ENCODE data around the gene GRHL1. TPM values are rescaled to one million over a fixed set of nuclear protein-coding genes. Genes with fewer than 3 reads are reported as not detected.

GRHL1 gene
- total and polyA plus RNA-seq, 2 donors: 2.8 to 15.9 TPM

DNA sequence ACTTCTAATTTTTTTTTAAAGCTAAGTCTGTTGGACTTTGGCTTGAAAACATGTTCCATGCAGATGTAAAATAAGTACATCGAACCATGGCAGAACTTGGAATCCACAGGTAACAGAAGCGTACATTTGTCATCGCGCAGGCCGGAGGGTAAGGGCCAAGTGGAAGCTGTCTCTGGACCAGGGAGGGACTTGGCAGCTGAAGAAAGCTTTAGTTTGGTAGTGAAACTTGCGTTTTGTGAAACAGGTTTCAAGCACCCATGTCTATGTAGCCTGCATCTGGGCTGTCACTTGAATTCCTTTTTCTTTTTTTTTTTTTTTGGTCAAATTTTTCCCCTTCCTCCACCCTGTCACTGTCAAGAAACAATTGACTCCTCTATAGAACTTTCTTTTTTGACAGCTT is 20.4 kb downstream of the GRHL1 start:
- no peak for DNase-seq (ENCODE audit: extremely low spot score)
- WGBS: 91% methylated on average over 6 of the region's 6 CpGs
- H3K4me1 ChIP-seq (ENCODE audit: insufficient read depth): no peaks in the 10 kb centered on the region
- no peak overlapping the region for H3K4me3 ChIP-seq (ENCODE audit: low read depth, low read length)
- H3K36me3 ChIP-seq (ENCODE audit: insufficient read depth): no peaks in the 10 kb centered on the region
- H3K27ac ChIP-seq (ENCODE audit: low read depth): no peak overlapping the region

- Histone ChIP-seq H3K27ac (ENCODE audit: low read depth) (no peak overlapping the region), H3K36me3 (ENCODE audit: insufficient read depth) (no peaks in the 10 kb centered on the region), H3K4me1 (ENCODE audit: insufficient read depth) (no peaks in the 10 kb centered on the region), H3K4me3 (ENCODE audit: low read depth, low read length) (no peak overlapping the region)
- no peak for DNase-seq (ENCODE audit: extremely low spot score)
- 72% methylated on average over 13 of the region's 13 CpGs for WGBS
These were observed 21.4 kb downstream of the GRHL1 start for GRCh38 chr2:9972621-9973479.

DNA sequence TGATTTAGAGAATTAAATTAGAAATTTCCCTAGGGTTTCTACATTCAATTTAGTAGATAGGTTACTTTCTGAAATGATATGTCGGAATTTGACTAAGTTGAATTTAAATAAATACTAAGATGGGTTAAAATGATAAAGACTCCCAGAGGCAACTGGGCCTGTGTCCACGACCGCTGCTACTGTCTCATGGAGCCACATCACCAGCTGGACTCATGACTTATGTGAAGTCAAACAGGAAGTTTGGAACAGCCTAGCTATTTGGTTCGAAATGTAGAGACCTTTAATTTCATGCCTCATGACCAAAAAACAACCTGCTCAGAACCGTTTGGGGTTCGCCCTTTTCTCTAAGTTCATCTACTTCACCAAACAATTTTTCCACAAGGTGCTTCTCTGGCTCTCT is 22.2 kb downstream of the GRHL1 start:
- Histone ChIP-seq H3K36me3 (ENCODE audit: insufficient read depth) (no peaks in the 10 kb centered on the region), H3K27ac (ENCODE audit: low read depth) (no peak overlapping the region), H3K4me3 (ENCODE audit: low read depth, low read length) (no peak overlapping the region), H3K4me1 (ENCODE audit: insufficient read depth) (no peaks in the 10 kb centered on the region)
- WGBS: 78% methylated on average over 6 of the region's 6 CpGs
- DNase-seq (ENCODE audit: extremely low spot score): no peak

DNA sequence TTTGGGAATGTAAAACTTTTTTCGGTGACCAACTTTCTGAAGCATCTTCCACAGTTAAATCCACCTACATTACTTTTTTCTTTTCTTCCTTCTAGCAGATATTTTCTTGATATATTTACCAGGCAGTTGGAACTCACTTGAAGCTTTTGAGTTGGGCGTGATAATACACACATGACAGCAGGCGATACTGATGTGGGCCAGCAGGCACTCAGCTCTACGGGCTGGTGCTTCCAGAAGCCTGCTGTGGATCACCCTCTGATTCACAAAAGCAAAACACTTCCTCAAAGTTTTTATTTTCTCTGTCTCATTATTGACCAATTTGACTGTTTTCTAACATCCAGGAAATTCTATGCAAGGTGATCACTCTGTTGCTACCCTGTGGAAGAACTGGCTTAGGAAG is 22.9 kb downstream of the GRHL1 start:
- Histone ChIP-seq H3K36me3 (ENCODE audit: insufficient read depth) (no peaks in the 10 kb centered on the region), H3K4me3 (ENCODE audit: low read depth, low read length) (no peak overlapping the region), H3K27ac (ENCODE audit: low read depth) (no peak overlapping the region), H3K4me1 (ENCODE audit: insufficient read depth) (no peaks in the 10 kb centered on the region)
- DNase-seq (ENCODE audit: extremely low spot score): no peak
- 38% methylated on average over 4 of the region's 4 CpGs for WGBS

GRCh38 chr2:9975328-9975727 is 23.8 kb downstream of the GRHL1 start:
- Histone ChIP-seq H3K4me1 (ENCODE audit: insufficient read depth) (no peaks in the 10 kb centered on the region), H3K36me3 (ENCODE audit: insufficient read depth) (no peaks in the 10 kb centered on the region), H3K4me3 (ENCODE audit: low read depth, low read length) (no peak overlapping the region), H3K27ac (ENCODE audit: low read depth) (no peak overlapping the region)
- WGBS: 26% methylated on average over 10 of the region's 10 CpGs
- no peak for DNase-seq (ENCODE audit: extremely low spot score)

GRCh38 chr2:9975805-9976447 is 24.4 kb downstream of the GRHL1 start:
- Histone ChIP-seq H3K36me3 (ENCODE audit: insufficient read depth) (no peaks in the 10 kb centered on the region), H3K4me1 (ENCODE audit: insufficient read depth) (no peaks in the 10 kb centered on the region), H3K27ac (ENCODE audit: low read depth) (no peak overlapping the region), H3K4me3 (ENCODE audit: low read depth, low read length) (no peak overlapping the region)
- DNase-seq (ENCODE audit: extremely low spot score): no peak
- 55% methylated on average over 9 of the region's 9 CpGs for WGBS

- Histone ChIP-seq H3K36me3 (ENCODE audit: insufficient read depth) (no peaks in the 10 kb centered on the region), H3K4me3 (ENCODE audit: low read depth, low read length) (no peak overlapping the region), H3K27ac (ENCODE audit: low read depth) (no peak overlapping the region), H3K4me1 (ENCODE audit: insufficient read depth) (no peaks in the 10 kb centered on the region)
- no peak for DNase-seq (ENCODE audit: extremely low spot score)
- 84% methylated on average over 6 of the region's 6 CpGs for WGBS
These were observed 28.5 kb downstream of the GRHL1 start for GRCh38 chr2:9979977-9980376.

DNA sequence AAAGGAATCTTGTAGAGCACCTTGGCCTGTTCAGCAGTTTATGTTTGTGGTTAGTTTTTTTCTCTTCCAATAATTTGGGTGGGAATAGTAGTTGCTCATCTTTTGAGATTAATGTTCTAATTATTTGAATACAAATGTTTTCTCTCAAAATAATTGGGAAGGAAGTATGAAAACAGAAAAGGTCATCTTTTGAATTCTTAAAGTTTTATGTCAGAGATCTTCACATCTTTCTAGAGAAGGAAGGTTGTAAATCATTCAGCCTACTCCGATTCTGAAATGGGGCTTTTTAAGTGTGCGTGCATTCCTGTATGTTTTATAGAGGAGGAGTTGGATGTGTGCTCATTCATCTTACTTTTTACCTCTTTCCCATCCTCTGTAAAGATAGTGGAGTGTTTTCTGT is 29.0 kb downstream of the GRHL1 start:
- WGBS: 71% methylated on average over 2 of the region's 2 CpGs
- no peak for DNase-seq (ENCODE audit: extremely low spot score)
- no peak overlapping the region for H3K27ac ChIP-seq (ENCODE audit: low read depth)
- no peaks in the 10 kb centered on the region for H3K4me1 ChIP-seq (ENCODE audit: insufficient read depth)
- H3K4me3 ChIP-seq (ENCODE audit: low read depth, low read length): no peak overlapping the region
- no peaks in the 10 kb centered on the region for H3K36me3 ChIP-seq (ENCODE audit: insufficient read depth)

DNA sequence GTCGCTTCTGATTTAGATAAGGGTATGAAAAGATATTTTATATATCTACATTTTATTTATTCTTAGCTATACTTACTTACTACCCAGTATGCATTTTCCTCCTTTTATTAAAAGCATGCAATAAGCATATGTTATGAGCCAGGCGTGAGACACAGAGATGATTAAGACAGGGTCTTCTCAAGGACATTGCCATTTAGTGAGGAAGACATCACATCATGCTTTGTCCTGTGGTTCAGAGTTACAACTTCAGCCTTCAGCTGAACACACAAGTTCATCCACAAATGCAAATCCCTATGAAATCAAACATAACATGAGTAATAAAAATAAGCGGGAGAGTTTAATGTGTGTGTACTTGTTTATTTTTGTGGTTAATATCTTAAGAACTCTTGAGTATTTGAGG is 30.2 kb downstream of the GRHL1 start:
- Histone ChIP-seq H3K27ac (ENCODE audit: low read depth) (no peak overlapping the region), H3K4me1 (ENCODE audit: insufficient read depth) (no peaks in the 10 kb centered on the region), H3K36me3 (ENCODE audit: insufficient read depth) (no peaks in the 10 kb centered on the region), H3K4me3 (ENCODE audit: low read depth, low read length) (no peak overlapping the region)
- DNase-seq (ENCODE audit: extremely low spot score): no peak
- WGBS: 64% methylated on average over 3 of the region's 3 CpGs

DNA sequence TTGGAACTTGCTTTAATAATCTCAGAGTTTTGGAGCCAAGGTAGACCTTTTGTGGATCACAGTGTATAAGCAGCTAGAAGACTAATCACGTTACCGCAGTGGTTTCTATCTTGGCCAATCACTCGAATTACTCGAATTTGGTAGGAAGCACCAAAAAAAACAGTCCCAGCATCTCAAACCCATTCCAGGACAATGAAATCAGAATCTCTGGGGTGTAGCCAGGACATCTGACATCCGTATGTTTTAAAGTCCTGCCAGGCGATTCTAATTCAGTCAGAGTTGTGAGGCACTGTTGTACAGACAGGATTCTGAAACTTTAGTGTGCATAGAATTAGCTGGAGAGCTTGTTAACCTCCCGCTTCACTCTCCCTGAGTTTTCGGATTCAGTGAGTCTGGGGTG is 30.8 kb downstream of the GRHL1 start:
- Histone ChIP-seq H3K36me3 (ENCODE audit: insufficient read depth) (no peaks in the 10 kb centered on the region), H3K4me3 (ENCODE audit: low read depth, low read length) (no peak overlapping the region), H3K27ac (ENCODE audit: low read depth) (no peak overlapping the region), H3K4me1 (ENCODE audit: insufficient read depth) (no peaks in the 10 kb centered on the region)
- 39% methylated on average over 8 of the region's 8 CpGs for whole genome bisulfite sequencing
- DNase-seq (ENCODE audit: extremely low spot score): no peak

- 93% methylated on average over 10 of the region's 10 CpGs for WGBS
- DNase-seq (ENCODE audit: extremely low spot score): no peak
- no peaks in the 10 kb centered on the region for H3K4me1 ChIP-seq (ENCODE audit: insufficient read depth)
- no peaks in the 10 kb centered on the region for H3K36me3 ChIP-seq (ENCODE audit: insufficient read depth)
- no peak overlapping the region for H3K27ac ChIP-seq (ENCODE audit: low read depth)
- H3K4me3 ChIP-seq (ENCODE audit: low read depth, low read length): no peak overlapping the region
These were observed 31.4 kb downstream of the GRHL1 start for GRCh38 chr2:9982891-9983290.

DNA sequence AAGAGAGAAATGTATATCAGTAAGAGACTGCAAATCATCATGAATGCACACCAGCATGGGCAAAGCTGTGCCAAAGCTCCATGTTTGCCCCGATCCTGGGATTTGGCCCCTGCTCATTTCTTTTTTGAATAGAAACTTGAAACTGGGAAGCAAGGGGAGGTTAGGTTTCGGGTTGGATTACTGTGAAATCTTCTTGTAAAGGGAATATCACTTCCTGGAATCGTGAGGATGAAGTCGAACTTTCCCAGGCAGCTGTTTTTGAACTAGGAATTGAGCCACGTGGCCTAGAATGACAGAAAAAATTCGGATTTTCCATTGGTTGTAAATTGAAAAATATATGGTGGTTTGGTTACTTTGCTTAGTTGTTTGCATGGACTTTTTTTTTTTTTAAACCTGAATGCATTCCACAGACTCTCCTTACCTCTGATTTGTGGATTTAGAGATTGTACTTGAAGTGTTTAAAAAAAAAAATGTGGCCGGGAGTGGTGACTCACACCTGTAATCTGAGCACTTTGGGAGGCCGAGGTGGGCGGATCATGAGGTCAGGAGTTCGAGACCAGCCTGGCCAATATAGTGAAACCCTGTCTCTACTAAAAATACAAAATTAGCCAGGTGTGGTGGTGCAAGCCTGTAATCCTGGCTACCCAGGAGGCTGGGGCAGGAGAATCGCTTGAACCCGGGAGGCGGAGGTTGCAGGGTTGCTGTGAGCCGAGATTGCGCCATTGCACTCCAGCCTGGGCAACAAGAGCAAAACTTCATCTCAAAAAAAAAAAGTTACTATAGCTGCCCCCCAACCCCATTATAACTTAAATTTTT is 32.1 kb downstream of the GRHL1 start:
- WGBS: 73% methylated on average over 15 of the region's 15 CpGs
- Histone ChIP-seq H3K4me1 (ENCODE audit: insufficient read depth) (no peaks in the 10 kb centered on the region), H3K27ac (ENCODE audit: low read depth) (no peak overlapping the region), H3K36me3 (ENCODE audit: insufficient read depth) (no peaks in the 10 kb centered on the region), H3K4me3 (ENCODE audit: low read depth, low read length) (no peak overlapping the region)
- DNase-seq (ENCODE audit: extremely low spot score): no peak

- Histone ChIP-seq H3K27ac (ENCODE audit: low read depth) (no peak overlapping the region), H3K4me3 (ENCODE audit: low read depth, low read length) (no peak overlapping the region), H3K4me1 (ENCODE audit: insufficient read depth) (no peaks in the 10 kb centered on the region), H3K36me3 (ENCODE audit: insufficient read depth) (peaks cover 2% of the 10 kb centered on the region)
- DNase-seq (ENCODE audit: extremely low spot score): no peak
- 16% methylated on average over 7 of the region's 7 CpGs for WGBS
These were observed 32.8 kb downstream of the GRHL1 start for GRCh38 chr2:9984217-9984739.

Data from urinary bladder (tissue), 4 donors.